ENCODE measurements around the gene EEIG1.

Gene EEIG1

GRCh38 chr9:127955294-127956015 is 25.3 kb downstream of the EEIG1 start:
- TF ChIP-seq ELF4 (IDR thresholded peaks at IDR 0.05) (no peak), CTBP1 (IDR thresholded peaks at IDR 0.05; ENCODE audit: borderline replicate concordance) (no peak), BHLHE40 (IDR thresholded peaks at IDR 0.05; ENCODE audit: borderline replicate concordance) (no peak), SP1 (IDR thresholded peaks at IDR 0.05) (no peak), ARNT (IDR thresholded peaks at IDR 0.05) (no peak), LEF1 (IDR thresholded peaks at IDR 0.05; ENCODE audit: borderline replicate concordance) (no peak), FOXA1 (IDR thresholded peaks at IDR 0.05) (no peak), NFRKB (IDR thresholded peaks at IDR 0.05) (no peak), FOXM1 (IDR thresholded peaks at IDR 0.05; ENCODE audit: borderline replicate concordance) (no peak), ZNF384 (IDR thresholded peaks at IDR 0.05) (no peak), HDGF (IDR thresholded peaks at IDR 0.05; ENCODE audit: borderline replicate concordance) (no peak), FOXK2 (IDR thresholded peaks at IDR 0.05) (no peak), L3MBTL2 (conservative IDR thresholded peaks at IDR 0.05) (no peak), TARDBP (IDR thresholded peaks at IDR 0.05) (no peak)
- TF ChIP-seq, protein P1, sequence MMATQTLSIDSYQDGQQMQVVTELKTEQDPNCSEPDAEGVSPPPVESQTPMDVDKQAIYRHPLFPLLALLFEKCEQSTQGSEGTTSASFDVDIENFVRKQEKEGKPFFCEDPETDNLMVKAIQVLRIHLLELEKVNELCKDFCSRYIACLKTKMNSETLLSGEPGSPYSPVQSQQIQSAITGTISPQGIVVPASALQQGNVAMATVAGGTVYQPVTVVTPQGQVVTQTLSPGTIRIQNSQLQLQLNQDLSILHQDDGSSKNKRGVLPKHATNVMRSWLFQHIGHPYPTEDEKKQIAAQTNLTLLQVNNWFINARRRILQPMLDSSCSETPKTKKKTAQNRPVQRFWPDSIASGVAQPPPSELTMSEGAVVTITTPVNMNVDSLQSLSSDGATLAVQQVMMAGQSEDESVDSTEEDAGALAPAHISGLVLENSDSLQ (IDR thresholded peaks at IDR 0.05) = no peak
- ChIA-PET POLR2A (interaction anchor here (1.7 kb wide), 1 partner anchor 10 kb away, joined by 5 read pairs; no protein-coding TSS in a partner anchor), CTCF (interaction anchor here (0.6 to 5.2 kb wide), 4 partner anchors 13 to 136 kb away, joined by 3 to 38 read pairs (median 8); no protein-coding TSS in a partner anchor)
- peak; percentile 45 for DNase-seq (ENCODE audit: extremely low spot score)

DNA sequence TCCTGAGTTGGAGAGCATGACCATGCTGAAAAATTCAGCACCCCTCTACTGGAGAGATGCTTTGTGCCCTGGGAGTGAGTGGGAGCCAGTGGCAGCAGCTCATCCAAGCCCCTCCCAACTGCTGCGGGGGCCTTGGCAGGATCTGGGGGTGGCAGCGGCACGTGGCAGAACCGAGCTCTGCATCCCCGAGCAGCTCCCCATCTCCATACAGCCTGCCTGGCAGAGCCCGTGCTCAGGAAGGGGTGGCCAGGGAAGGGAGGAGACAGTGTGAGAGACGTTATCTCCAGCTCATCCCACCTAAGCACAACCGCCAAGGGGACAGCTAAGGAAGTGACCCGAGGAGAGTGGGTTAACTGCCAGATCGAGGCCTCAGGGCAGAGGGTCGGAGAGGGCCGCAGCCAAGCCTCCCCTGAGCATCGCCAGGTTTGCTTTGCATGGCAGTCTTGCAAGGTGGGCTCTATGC is 25.9 kb downstream of the EEIG1 start:
- ChIA-PET CTCF (interaction anchor here (0.6 to 5.2 kb wide), 4 partner anchors 12 to 136 kb away, joined by 3 to 38 read pairs (median 8); no protein-coding TSS in a partner anchor), POLR2A (interaction anchor here (1.7 kb wide), 1 partner anchor 10 kb away, joined by 5 read pairs; no protein-coding TSS in a partner anchor)
- TF ChIP-seq ARNT (IDR thresholded peaks at IDR 0.05) (no peak), LEF1 (IDR thresholded peaks at IDR 0.05; ENCODE audit: borderline replicate concordance) (no peak), SP1 (IDR thresholded peaks at IDR 0.05) (no peak), TARDBP (IDR thresholded peaks at IDR 0.05) (no peak), FOXA1 (IDR thresholded peaks at IDR 0.05) (no peak), ZNF384 (IDR thresholded peaks at IDR 0.05) (no peak), FOXK2 (IDR thresholded peaks at IDR 0.05) (no peak), ELF4 (IDR thresholded peaks at IDR 0.05) (no peak), HDGF (IDR thresholded peaks at IDR 0.05; ENCODE audit: borderline replicate concordance) (no peak), BHLHE40 (IDR thresholded peaks at IDR 0.05; ENCODE audit: borderline replicate concordance) (no peak), CTBP1 (IDR thresholded peaks at IDR 0.05; ENCODE audit: borderline replicate concordance) (no peak), L3MBTL2 (conservative IDR thresholded peaks at IDR 0.05) (no peak), SUZ12 (IDR thresholded peaks at IDR 0.05) (no peak), FOXM1 (IDR thresholded peaks at IDR 0.05; ENCODE audit: borderline replicate concordance) (no peak), NFRKB (IDR thresholded peaks at IDR 0.05) (no peak)
- TF ChIP-seq, protein P1 (IDR thresholded peaks at IDR 0.05) = no peak
- no peak for DNase-seq (ENCODE audit: extremely low spot score)

- DNase-seq (ENCODE audit: extremely low spot score) = no peak
- TF ChIP-seq ARNT (IDR thresholded peaks at IDR 0.05) (no peak), FOXA1 (IDR thresholded peaks at IDR 0.05) (no peak), FOXM1 (IDR thresholded peaks at IDR 0.05; ENCODE audit: borderline replicate concordance) (no peak), LEF1 (IDR thresholded peaks at IDR 0.05; ENCODE audit: borderline replicate concordance) (no peak), ELF4 (IDR thresholded peaks at IDR 0.05) (no peak), ZNF384 (IDR thresholded peaks at IDR 0.05) (no peak), SP1 (IDR thresholded peaks at IDR 0.05) (no peak), TARDBP (IDR thresholded peaks at IDR 0.05) (no peak), SUZ12 (IDR thresholded peaks at IDR 0.05) (no peak), NFRKB (IDR thresholded peaks at IDR 0.05) (no peak), BHLHE40 (IDR thresholded peaks at IDR 0.05; ENCODE audit: borderline replicate concordance) (no peak), FOXK2 (IDR thresholded peaks at IDR 0.05) (no peak), CTBP1 (IDR thresholded peaks at IDR 0.05; ENCODE audit: borderline replicate concordance) (no peak), HDGF (IDR thresholded peaks at IDR 0.05; ENCODE audit: borderline replicate concordance) (no peak), L3MBTL2 (conservative IDR thresholded peaks at IDR 0.05) (no peak)
- TF ChIP-seq, protein P1 (IDR thresholded peaks at IDR 0.05) = no peak
- POLR2A ChIA-PET = interaction anchor here (1.7 kb wide), 1 partner anchor 11 kb away, joined by 5 read pairs; no protein-coding TSS in a partner anchor
- CTCF ChIA-PET = interaction anchor here (0.5 to 5.2 kb wide), 3 partner anchors 11 to 81 kb away, joined by 3 to 38 read pairs (median 12); no protein-coding TSS in a partner anchor
These were observed 26.9 kb downstream of the EEIG1 start for GRCh38 chr9:127953768-127954505.

- CTCF ChIA-PET = interaction anchor here (5.2 kb wide), 1 partner anchor 10 kb away, joined by 38 read pairs; no protein-coding TSS in a partner anchor
- DNase-seq (ENCODE audit: extremely low spot score) = no peak
- POLR2A ChIA-PET = no interaction called here
- no peak for TF ChIP-seq SUZ12 (IDR thresholded peaks at IDR 0.05)
- TF ChIP-seq HDGF (IDR thresholded peaks at IDR 0.05; ENCODE audit: borderline replicate concordance) = no peak
- TF ChIP-seq, protein P1 (IDR thresholded peaks at IDR 0.05) = no peak
- TF ChIP-seq SP1 (IDR thresholded peaks at IDR 0.05) = no peak
- TF ChIP-seq LEF1 (IDR thresholded peaks at IDR 0.05; ENCODE audit: borderline replicate concordance) = no peak
- no peak for TF ChIP-seq L3MBTL2 (conservative IDR thresholded peaks at IDR 0.05)
- TF ChIP-seq FOXK2 (IDR thresholded peaks at IDR 0.05) = no peak
- TF ChIP-seq NFRKB (IDR thresholded peaks at IDR 0.05) = no peak
These were observed 27.6 kb downstream of the EEIG1 start for GRCh38 chr9:127953154-127953553.
